Measurements from ENCODE around the gene AFMID.

Gene AFMID

DNA sequence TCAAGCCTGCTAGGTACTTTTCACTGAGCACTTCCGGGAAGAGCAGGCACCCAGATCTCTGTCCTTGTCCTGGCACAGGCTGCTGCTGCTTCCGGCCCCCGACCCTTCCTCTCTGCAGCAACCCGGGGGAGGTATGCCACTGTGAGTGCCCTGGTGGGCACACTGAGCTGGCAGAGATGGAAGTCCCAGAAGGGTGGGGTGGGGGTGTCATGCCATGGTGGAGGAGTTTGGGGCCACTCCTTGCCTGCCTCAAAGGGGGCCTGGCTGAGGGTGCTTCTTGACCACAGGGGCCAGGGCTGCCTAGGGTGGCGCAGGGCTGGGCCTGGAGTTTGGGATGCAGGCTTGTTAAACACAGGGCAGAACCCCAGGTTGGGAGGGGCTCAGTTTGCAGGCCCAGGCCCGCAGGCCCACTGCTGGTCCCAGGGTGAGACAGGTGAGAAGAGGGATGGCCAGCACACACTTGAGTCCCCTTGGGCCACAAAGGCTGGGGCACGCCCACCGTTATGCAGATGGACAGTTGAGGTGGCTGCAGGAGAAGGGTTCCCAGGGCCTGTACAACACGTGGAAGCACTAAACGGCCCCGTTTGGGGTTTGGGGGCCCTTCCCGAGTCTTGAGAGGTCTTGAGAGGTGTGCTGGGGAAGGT lies 53.0 kb downstream of the AFMID start:
- H3K27me3 ChIP-seq: peaks cover 0 to 7% of the 10 kb centered on the region in 2 donors
- no peaks in the 10 kb centered on the region for H3K4me1 ChIP-seq
- no peaks in the 10 kb centered on the region for H3K9me3 ChIP-seq
- no peak overlapping the region for H3K27ac ChIP-seq
- no peak overlapping the region for H3K4me3 ChIP-seq
- TF ChIP-seq, protein P1, sequence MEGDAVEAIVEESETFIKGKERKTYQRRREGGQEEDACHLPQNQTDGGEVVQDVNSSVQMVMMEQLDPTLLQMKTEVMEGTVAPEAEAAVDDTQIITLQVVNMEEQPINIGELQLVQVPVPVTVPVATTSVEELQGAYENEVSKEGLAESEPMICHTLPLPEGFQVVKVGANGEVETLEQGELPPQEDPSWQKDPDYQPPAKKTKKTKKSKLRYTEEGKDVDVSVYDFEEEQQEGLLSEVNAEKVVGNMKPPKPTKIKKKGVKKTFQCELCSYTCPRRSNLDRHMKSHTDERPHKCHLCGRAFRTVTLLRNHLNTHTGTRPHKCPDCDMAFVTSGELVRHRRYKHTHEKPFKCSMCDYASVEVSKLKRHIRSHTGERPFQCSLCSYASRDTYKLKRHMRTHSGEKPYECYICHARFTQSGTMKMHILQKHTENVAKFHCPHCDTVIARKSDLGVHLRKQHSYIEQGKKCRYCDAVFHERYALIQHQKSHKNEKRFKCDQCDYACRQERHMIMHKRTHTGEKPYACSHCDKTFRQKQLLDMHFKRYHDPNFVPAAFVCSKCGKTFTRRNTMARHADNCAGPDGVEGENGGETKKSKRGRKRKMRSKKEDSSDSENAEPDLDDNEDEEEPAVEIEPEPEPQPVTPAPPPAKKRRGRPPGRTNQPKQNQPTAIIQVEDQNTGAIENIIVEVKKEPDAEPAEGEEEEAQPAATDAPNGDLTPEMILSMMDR (IDR thresholded peaks at IDR 0.05): no peak
- no peaks in the 10 kb centered on the region for H3K36me3 ChIP-seq
- no peak for DNase-seq
- intact Hi-C loops (cut with DNase I; ENCODE audit: low total_unique reads): no loop called here

DNA sequence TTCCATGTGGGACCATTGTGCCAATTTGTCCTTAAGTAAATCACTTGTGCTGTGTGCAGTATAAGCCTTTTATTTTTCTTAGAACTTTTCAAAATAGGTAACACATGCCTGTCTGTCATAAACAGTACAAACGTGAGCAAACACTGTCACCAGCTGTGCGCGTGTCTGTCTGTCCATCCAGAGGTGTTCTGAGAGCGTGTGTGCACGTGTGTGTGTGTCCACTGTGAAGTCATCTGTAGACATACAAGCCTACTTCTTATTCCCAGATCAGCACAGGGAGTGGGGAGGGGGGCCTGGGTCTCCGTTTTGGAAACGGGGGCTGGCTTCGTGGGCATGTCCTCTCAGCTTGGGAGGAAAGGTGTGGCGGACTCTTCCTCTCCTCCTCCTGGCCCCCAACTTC lies 53.7 kb downstream of the AFMID start:
- Histone ChIP-seq H3K27me3 (peaks cover 0 to 5% of the 10 kb centered on the region in 2 donors), H3K9me3 (no peaks in the 10 kb centered on the region), H3K36me3 (no peaks in the 10 kb centered on the region), H3K27ac (no peak overlapping the region), H3K4me1 (no peaks in the 10 kb centered on the region), H3K4me3 (no peak overlapping the region)
- DNase-seq: no peak
- intact Hi-C loops (cut with DNase I; ENCODE audit: low total_unique reads): no loop called here
- TF ChIP-seq, protein P1 (IDR thresholded peaks at IDR 0.05): no peak

DNA sequence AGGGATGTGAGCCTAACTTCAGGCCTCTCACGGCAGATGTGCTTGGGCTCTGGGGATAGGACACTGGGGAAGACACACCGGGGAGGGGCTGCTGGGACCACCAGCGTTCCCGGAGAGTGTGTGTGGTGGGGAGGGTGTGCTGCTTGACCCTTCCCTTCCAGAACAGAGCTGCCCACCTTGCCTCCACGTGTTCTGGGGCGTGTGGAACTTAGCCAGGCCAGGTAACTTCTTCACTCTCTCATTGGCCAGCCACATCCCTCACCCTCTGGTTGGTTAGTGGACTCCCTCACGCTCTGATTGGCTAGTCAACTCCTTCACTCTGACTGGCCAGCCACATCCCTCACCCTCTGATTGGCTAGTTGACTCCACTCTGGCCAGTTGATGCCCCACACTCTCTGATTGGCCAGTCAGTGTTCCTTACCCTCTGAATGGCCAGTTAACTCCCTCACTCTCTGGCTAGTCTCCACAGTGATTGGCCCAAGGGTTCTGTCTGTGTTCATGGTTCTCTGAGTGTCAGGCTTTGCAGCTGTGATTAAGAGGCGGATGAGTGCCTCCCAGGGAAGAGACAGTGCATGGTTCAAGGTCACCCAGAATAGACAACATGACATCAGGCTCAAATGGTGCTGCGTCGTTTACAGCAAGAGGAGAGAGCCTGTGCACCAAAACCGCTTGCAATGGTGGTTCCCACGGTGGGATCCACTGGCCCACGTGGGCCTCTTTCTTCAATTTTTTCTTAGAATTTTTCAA lies 54.3 kb downstream of the AFMID start:
- Histone ChIP-seq H3K4me1 (no peaks in the 10 kb centered on the region), H3K36me3 (no peaks in the 10 kb centered on the region), H3K27me3 (no peaks in the 10 kb centered on the region), H3K4me3 (no peak overlapping the region), H3K9me3 (no peaks in the 10 kb centered on the region), H3K27ac (no peak overlapping the region)
- no peak for DNase-seq
- intact Hi-C loops (cut with DNase I; ENCODE audit: low total_unique reads): no loop called here
- TF ChIP-seq, protein P1 (IDR thresholded peaks at IDR 0.05): no peak

DNA sequence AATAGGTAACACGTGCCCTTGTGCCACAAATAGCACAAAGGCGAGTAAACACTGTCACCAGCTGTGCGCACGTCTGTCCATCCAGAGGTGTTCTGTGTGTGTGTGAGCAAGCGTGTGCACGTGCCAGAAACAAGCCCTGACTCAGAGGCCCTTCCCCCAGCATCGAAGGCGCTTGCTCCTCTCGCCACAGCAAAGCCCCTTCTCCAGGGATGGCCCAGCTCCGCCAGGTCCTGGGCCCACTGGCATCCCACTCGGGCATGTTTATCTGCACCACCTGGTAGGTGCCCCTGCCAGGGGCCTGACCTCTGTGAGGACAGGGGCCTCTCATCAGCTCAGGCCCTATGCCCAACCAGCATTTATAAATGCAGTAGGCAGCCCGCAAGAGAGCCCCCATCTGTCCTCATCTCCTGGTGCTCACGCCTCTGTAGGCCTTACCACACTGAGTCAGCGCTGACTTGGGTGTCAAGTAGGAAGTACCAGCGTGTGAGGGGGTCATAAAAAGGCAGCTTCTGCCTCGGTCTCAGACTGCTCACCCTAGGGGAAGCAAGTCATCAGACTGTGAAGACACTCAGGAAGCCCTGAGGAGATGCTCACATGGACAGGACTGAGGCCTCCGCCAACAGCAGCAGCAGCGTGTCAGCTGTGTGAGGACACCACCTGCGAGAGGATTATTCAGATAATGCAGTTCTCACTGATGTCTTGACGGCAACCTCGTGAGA lies 55.0 kb downstream of the AFMID start:
- no peak overlapping the region for H3K27ac ChIP-seq
- no peaks in the 10 kb centered on the region for H3K27me3 ChIP-seq
- no peak for DNase-seq
- H3K36me3 ChIP-seq: no peaks in the 10 kb centered on the region
- H3K4me3 ChIP-seq: no peak overlapping the region
- no peaks in the 10 kb centered on the region for H3K9me3 ChIP-seq
- intact Hi-C loops (cut with DNase I; ENCODE audit: low total_unique reads): no loop called here
- TF ChIP-seq, protein P1 (IDR thresholded peaks at IDR 0.05): no peak
- no peaks in the 10 kb centered on the region for H3K4me1 ChIP-seq

DNA sequence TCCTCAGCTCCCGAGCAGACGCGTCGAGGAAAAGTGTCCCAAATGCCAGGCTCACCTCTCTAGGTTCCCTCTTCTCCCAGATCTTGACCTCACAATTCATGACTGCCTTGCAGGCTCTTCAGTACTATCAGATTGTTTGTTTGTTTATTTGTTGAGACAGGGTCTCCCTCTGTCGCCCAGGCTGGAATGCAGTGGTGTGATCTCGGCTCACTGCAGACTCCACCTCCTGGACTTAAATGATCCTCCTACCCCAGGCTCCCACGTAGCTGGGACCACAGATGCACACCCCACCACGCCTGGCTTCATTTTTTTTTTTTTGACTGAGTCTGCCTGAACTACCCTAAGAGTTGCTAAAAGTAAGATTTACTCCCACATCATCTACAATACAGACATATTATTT lies 60.1 kb downstream of the AFMID start:
- H3K4me3 ChIP-seq: no peak overlapping the region
- TF ChIP-seq, protein P1 (IDR thresholded peaks at IDR 0.05): no peak
- H3K9me3 ChIP-seq: no peaks in the 10 kb centered on the region
- no peak for DNase-seq
- no peak overlapping the region for H3K27ac ChIP-seq
- intact Hi-C loops (cut with DNase I; ENCODE audit: low total_unique reads): no loop called here
- no peaks in the 10 kb centered on the region for H3K36me3 ChIP-seq
- H3K4me1 ChIP-seq: peaks cover 0 to 11% (median 4%) of the 10 kb centered on the region in 4 donors
- peaks cover 0 to 19% of the 10 kb centered on the region in 2 donors for H3K27me3 ChIP-seq

All from tibial artery (tissue), 4 donors.